ENCODE data around the gene UBE2QL1.

Gene UBE2QL1

GRCh38 chr5:6439588-6440550 lies 8.8 kb upstream of the UBE2QL1 start:
- TF ChIP-seq CTCF (IDR thresholded peaks at IDR 0.05; ENCODE audit: extremely low read depth, missing control alignments), result no peak
- no peak for DNase-seq (ENCODE audit: low spot score)

- DNase-seq (ENCODE audit: low spot score), result no peak
- TF ChIP-seq CTCF (IDR thresholded peaks at IDR 0.05; ENCODE audit: extremely low read depth, missing control alignments), result no peak
Measured at GRCh38 chr5:6442333-6442732, 6.3 kb upstream of the UBE2QL1 start.

DNA sequence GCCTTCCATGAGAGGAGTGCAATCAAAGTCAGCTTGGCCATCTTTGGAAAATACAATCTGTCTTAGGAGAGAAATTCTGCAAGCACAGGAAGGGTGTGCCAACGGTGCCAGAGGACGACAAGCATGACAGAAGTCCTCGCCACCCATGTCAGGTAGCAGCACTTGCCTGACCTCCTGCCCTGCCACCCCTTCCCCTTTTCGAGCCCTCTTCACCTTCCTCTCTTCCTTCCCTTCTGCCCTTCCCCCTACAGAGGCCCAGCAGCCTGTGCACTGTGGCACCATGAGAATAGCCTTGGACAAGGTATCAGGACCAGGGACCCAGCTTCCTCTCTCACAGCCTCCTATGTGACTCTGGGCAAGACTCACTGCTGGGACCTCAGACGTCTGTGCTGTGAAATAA lies 5.3 kb upstream of the UBE2QL1 start:
- no peak for TF ChIP-seq CTCF (IDR thresholded peaks at IDR 0.05; ENCODE audit: extremely low read depth, missing control alignments)
- DNase-seq (ENCODE audit: low spot score), result no peak

DNA sequence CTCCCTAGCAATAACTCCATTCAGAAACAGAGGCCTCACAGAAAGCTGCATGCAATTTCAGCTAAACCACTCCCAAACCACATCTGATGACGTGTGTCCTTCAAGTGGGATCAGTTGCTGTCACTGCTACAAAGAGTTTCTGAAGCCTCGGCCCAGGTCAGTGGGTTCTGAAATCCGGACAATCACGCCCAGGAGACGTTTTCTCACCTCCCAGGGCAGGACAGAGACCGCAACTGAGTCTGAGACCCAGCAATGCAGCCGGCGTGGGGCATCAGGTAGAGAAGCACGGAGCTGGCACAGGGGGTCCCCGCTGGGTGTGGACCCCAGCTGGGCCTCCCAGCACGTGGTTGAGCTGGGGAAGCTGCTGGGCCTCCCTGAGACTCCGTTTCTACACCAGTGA lies 2.6 kb upstream of the UBE2QL1 start:
- TF ChIP-seq CTCF (IDR thresholded peaks at IDR 0.05; ENCODE audit: extremely low read depth, missing control alignments), result no peak
- no peak for DNase-seq (ENCODE audit: low spot score)

- DNase-seq (ENCODE audit: low spot score), result no peak
Measured at GRCh38 chr5:6446626-6447309, 1.9 kb upstream of the UBE2QL1 start.

GRCh38 chr5:6447384-6448140 lies 1.1 kb upstream of the UBE2QL1 start:
- DNase-seq (ENCODE audit: low spot score), result no peak
- no peak for TF ChIP-seq CTCF (IDR thresholded peaks at IDR 0.05; ENCODE audit: extremely low read depth, missing control alignments)

More at GRCh38 chr5:6446626-6447309, 1.9 kb upstream of the UBE2QL1 start:
- TF ChIP-seq CTCF (IDR thresholded peaks at IDR 0.05; ENCODE audit: extremely low read depth, missing control alignments), result no peak

Data from GM20000 (cell line).